Smooth muscle cell (in vitro differentiated cells): ENCODE measurements around the gene PDGFC. TPM values are rescaled to one million over a fixed set of nuclear protein-coding genes. Genes with fewer than 3 reads are reported as not detected.

ENCODE experiments used
- DNase-seq: peaks from one replicate; lab custom pipeline; 2025; ENCODE audit not compliant: unreplicated experiment; lab: John Stamatoyannopoulos, UW
- H2AFZ ChIP-seq: fragments of 200-600 bp; sonication (generic); 2 replicates; pipeline ENCODE4 v1.6.0; 2016; ENCODE audit warnings: antibody characterized with exemption, low read depth, mild to moderate bottlenecking
- H3F3A ChIP-seq: fragments of 200-600 bp; sonication (generic); 2 replicates; pipeline ENCODE4 v1.6.0; 2017; ENCODE audit warnings: antibody characterized with exemption, low read depth
- H3K27ac ChIP-seq: fragments of 200-600 bp; sonication (generic); 2 replicates; pipeline ENCODE4 v1.5.1; 2016; ENCODE audit warnings: low read depth, mild to moderate bottlenecking
- H3K27me3 ChIP-seq: fragments of 200-600 bp; sonication (generic); 2 replicates; pipeline ENCODE4 v1.6.1; 2016; ENCODE audit warnings: low read depth, mild to moderate bottlenecking
- H3K36me3 ChIP-seq: fragments of 200-600 bp; sonication (generic); 2 replicates; pipeline ENCODE4 v1.5.1; 2016; ENCODE audit warnings: low read depth
- H3K4me1 ChIP-seq: fragments of 200-600 bp; sonication (generic); 2 replicates; pipeline ENCODE4 v1.5.1; 2016; ENCODE audit warnings: low read depth
- H3K4me2 ChIP-seq: fragments of 200-600 bp; sonication (generic); 2 replicates; pipeline ENCODE4 v1.6.0; 2016; ENCODE audit warnings: mild to moderate bottlenecking
- H3K4me3 ChIP-seq: fragments of 200-600 bp; sonication (generic); 2 replicates; pipeline ENCODE4 v1.5.1; 2016; ENCODE audit warnings: mild to moderate bottlenecking
- H3K79me2 ChIP-seq: fragments of 200-600 bp; sonication (generic); 2 replicates; pipeline ENCODE4 v1.6.0; 2016; ENCODE audit warnings: low read depth, mild to moderate bottlenecking
- H3K9ac ChIP-seq: fragments of 200-600 bp; sonication (generic); 2 replicates; pipeline ENCODE4 v1.6.0; 2016; ENCODE audit warnings: low read depth
- H3K9me3 ChIP-seq: fragments of 200-600 bp; sonication (generic); replicated peaks from 2 replicates; pipeline ENCODE4 v1.5.1; 2016; ENCODE audit warnings: low read depth
- H4K20me1 ChIP-seq: fragments of 200-600 bp; sonication (generic); 2 replicates; pipeline ENCODE4 v1.6.0; 2016; ENCODE audit warnings: low read depth
- WGBS: methylation state at CpG from one replicate; pipeline ENCODE4 v1.1.7; 2016; ENCODE audit warnings: low lambda C conversion rate; 5-methylcytosine and 5-hydroxymethylcytosine counted together
- polyA plus RNA-seq: library from polyadenylated mRNA; unstranded; fragments of >200 nt; fragmentation: Nextera tagmentation; extraction: Ambion mirVana; gene quantifications from 2 replicates; pipeline ENCODE4 v1.2.1, GENCODE V29; 2016
- total RNA-seq: library from RNA; depleted of rRNA; stranded (reverse); fragments of >200 nt; gene quantifications from 2 replicates; pipeline ENCODE4 v1.2.3, GENCODE V29; 2014
- TF ChIP-seq, protein P1 (sequence below): fragments of 200-600 bp; sonication (generic); IDR thresholded peaks from 2 replicates; pipeline ENCODE4 v1.5.1; 2017; ENCODE audit warnings: borderline replicate concordance, mild to moderate bottlenecking, antibody characterized with exemption; ENCODE audit not compliant: insufficient read depth, poor library complexity, severe bottlenecking

The PDGFC gene
- total and polyA plus RNA-seq, 2 experiments from 2014 or later = 56.5 to 135 TPM

DNA sequence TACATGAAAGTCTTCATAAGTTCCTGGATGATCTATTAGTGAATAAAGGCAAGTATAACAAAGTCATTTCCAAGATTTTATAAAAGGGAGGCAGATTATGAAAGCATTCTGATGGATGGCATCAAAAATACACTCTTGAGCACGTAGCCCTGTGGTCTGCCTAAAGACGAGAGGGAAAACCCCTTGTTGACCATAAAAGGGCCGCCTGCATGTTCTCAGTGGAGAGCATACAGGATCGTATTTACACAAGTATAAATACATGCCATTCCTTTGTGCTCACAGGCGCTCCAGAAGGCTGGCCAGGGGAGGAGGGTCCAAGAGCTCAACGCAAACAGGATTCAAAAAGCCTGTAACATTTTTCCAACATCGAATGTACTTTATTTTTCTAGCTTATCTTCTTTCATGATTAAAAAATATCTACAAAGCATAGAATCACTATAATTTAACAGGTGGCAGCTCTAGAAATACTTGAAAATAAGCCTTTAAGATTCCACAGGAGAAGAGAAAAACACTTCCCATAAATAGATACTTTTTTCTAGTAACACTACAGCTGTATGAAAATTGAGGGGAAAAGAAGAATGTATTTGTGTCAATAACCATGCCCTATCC, 29.6 kb downstream of the PDGFC start:
- Histone ChIP-seq H3K27ac (peak overlapping the region; percentile 99), H3K4me3 (peak overlapping the region; percentile 34), H3K9ac (peak overlapping the region; percentile 89)

DNA sequence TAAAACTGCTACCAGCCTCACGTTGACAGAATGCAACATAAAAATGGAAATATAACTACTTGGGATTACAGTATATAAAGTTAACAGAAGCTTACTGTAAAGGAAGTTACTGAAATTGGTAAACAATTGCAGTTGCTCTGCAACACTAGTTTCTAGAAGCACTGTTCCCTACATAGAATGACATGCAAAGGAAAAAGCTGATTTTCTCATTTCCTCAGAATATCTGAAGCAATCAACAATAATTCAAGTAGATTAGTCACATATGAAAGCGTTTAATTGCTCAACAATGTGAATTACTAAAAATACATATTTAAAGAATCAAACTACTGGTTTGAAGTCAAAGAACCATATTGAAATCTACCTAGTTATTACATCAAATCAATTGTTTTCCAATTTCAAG, 31.8 kb downstream of the PDGFC start:
- H3K27me3 ChIP-seq = no peaks in the 10 kb centered on the region
- no peaks in the 10 kb centered on the region for H4K20me1 ChIP-seq
- H3K9me3 ChIP-seq = no peaks in the 10 kb centered on the region
- H3K79me2 ChIP-seq = peaks cover 97% of the 10 kb centered on the region
- no peak overlapping the region for H3K9ac ChIP-seq
- peaks cover 15% of the 10 kb centered on the region for H3K4me1 ChIP-seq
- no peak overlapping the region for H3K4me3 ChIP-seq
- no peak for DNase-seq
- peak overlapping the region; percentile 99 for H3K27ac ChIP-seq
- peak overlapping the region; percentile 19 for H3K4me2 ChIP-seq
- H3K36me3 ChIP-seq = no peaks in the 10 kb centered on the region
- no peak overlapping the region for H2AFZ ChIP-seq
- no peaks in the 10 kb centered on the region for H3F3A ChIP-seq
- TF ChIP-seq, protein P1, sequence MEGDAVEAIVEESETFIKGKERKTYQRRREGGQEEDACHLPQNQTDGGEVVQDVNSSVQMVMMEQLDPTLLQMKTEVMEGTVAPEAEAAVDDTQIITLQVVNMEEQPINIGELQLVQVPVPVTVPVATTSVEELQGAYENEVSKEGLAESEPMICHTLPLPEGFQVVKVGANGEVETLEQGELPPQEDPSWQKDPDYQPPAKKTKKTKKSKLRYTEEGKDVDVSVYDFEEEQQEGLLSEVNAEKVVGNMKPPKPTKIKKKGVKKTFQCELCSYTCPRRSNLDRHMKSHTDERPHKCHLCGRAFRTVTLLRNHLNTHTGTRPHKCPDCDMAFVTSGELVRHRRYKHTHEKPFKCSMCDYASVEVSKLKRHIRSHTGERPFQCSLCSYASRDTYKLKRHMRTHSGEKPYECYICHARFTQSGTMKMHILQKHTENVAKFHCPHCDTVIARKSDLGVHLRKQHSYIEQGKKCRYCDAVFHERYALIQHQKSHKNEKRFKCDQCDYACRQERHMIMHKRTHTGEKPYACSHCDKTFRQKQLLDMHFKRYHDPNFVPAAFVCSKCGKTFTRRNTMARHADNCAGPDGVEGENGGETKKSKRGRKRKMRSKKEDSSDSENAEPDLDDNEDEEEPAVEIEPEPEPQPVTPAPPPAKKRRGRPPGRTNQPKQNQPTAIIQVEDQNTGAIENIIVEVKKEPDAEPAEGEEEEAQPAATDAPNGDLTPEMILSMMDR = no peak
- 76% methylated on average over 2 of the region's 2 CpGs for WGBS

More for the DNA sequence above, 29.6 kb downstream of the PDGFC start:
- Histone ChIP-seq H3K27me3 (no peaks in the 10 kb centered on the region), H3K36me3 (no peaks in the 10 kb centered on the region), H3K9me3 (no peaks in the 10 kb centered on the region), H3F3A (peaks cover 5% of the 10 kb centered on the region), H2AFZ (no peak overlapping the region), H3K4me1 (peaks cover 28% of the 10 kb centered on the region), H4K20me1 (no peaks in the 10 kb centered on the region), H3K4me2 (peak overlapping the region; percentile 84), H3K79me2 (peaks cover 89% of the 10 kb centered on the region)
- 2% methylated on average over 7 of the region's 7 CpGs for WGBS
- no peak for DNase-seq
- TF ChIP-seq, protein P1 = no peak

DNA sequence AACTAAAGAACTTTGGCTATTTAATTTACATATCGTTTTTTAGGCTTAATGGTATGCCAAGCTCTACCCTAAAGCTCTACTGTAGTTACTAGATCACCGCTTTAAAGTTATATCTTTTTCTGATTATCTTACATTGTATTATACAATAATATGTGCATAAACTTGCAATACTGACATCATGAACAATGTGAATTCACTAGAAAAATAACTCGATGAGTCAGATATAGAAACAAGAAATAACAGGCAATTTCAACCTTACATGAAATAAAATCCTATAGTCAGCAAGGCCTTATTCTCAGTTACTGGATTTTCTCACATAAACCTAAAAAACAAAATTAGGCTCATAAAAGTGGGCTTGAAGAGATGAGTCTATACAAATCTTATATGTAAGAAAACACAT, 32.5 kb downstream of the PDGFC start:
- TF ChIP-seq, protein P1 = no peak
- no peaks in the 10 kb centered on the region for H3K27me3 ChIP-seq
- no peak overlapping the region for H3K4me2 ChIP-seq
- no peaks in the 10 kb centered on the region for H3K9me3 ChIP-seq
- no peak overlapping the region for H2AFZ ChIP-seq
- peaks cover 15% of the 10 kb centered on the region for H3K4me1 ChIP-seq
- no peak for DNase-seq
- H3K79me2 ChIP-seq = peaks cover 96% of the 10 kb centered on the region
- WGBS = 90% methylated on average over 3 of the region's 3 CpGs
- no peak overlapping the region for H3K4me3 ChIP-seq
- H3K27ac ChIP-seq = peak overlapping the region; percentile 99
- peaks cover 3% of the 10 kb centered on the region for H3F3A ChIP-seq
- H3K36me3 ChIP-seq = no peaks in the 10 kb centered on the region
- H4K20me1 ChIP-seq = no peaks in the 10 kb centered on the region
- no peak overlapping the region for H3K9ac ChIP-seq

DNA sequence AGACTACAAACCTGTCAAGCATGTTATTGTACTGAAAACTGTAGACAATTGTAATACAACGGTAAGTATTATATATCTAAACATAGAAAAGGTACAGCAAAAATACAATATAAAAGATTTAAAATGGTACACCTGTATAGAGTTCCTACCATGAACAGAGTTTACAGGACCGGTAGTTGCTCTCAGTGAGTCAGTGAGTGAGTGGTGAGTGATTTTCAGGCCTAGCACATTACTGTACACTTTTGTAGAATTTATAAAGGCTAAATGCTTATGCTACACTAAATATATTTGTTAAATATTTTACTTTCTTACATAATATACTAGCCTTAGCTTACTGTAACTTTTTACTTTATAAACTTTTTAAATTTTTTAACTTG, 37.4 kb downstream of the PDGFC start:
- H4K20me1 ChIP-seq = no peaks in the 10 kb centered on the region
- WGBS = 66% methylated on average over 2 of the region's 2 CpGs
- peaks cover 89% of the 10 kb centered on the region for H3K79me2 ChIP-seq
- H3K4me3 ChIP-seq = no peak overlapping the region
- H3K36me3 ChIP-seq = no peaks in the 10 kb centered on the region
- peak overlapping the region; percentile 22 for H3K9ac ChIP-seq
- TF ChIP-seq, protein P1 = no peak
- no peaks in the 10 kb centered on the region for H3K27me3 ChIP-seq
- no peak overlapping the region for H2AFZ ChIP-seq
- no peaks in the 10 kb centered on the region for H3K9me3 ChIP-seq
- H3K4me1 ChIP-seq = no peaks in the 10 kb centered on the region
- H3F3A ChIP-seq = peaks cover 3% of the 10 kb centered on the region
- peak overlapping the region; percentile 52 for H3K4me2 ChIP-seq
- peak overlapping the region; percentile 92 for H3K27ac ChIP-seq
- DNase-seq = no peak
